Inferior parietal cortex (tissue), 1 donor: Measurements from ENCODE around the gene ABHD8.
"Not testable (repeated sequence)": the region's sequence is repeated elsewhere in the genome, so short reads cannot be mapped to it uniquely, and the experiment has no call there.

Source experiments
- DNase-seq: peaks from one replicate; pipeline ENCODE4 v3.0.0-alpha.2; 2016; ENCODE audit errors: extremely low spot score

The ABHD8 gene

GRCh38 chr19:17296976-17297375, 6.2 kb downstream of the ABHD8 start:
- no peak for DNase-seq

- no peak for DNase-seq
Measured at GRCh38 chr19:17296273-17296672, 7.0 kb downstream of the ABHD8 start.

- not testable (repeated sequence) for DNase-seq
Measured at GRCh38 chr19:17295551-17295950, 7.7 kb downstream of the ABHD8 start.

GRCh38 chr19:17294051-17294891, 9.0 kb downstream of the ABHD8 start:
- no peak for DNase-seq

GRCh38 chr19:17293605-17294004, 9.6 kb downstream of the ABHD8 start:
- no peak for DNase-seq

GRCh38 chr19:17292301-17293074, 10.7 kb downstream of the ABHD8 start:
- peak; percentile 72 for DNase-seq

- DNase-seq, result peak; percentile 36
Measured at GRCh38 chr19:17289489-17289888, 13.7 kb downstream of the ABHD8 start.

- no peak for DNase-seq
Measured at GRCh38 chr19:17286752-17287151, 16.5 kb downstream of the ABHD8 start.

GRCh38 chr19:17286263-17286662, 17.0 kb downstream of the ABHD8 start:
- DNase-seq, result no peak

DNA sequence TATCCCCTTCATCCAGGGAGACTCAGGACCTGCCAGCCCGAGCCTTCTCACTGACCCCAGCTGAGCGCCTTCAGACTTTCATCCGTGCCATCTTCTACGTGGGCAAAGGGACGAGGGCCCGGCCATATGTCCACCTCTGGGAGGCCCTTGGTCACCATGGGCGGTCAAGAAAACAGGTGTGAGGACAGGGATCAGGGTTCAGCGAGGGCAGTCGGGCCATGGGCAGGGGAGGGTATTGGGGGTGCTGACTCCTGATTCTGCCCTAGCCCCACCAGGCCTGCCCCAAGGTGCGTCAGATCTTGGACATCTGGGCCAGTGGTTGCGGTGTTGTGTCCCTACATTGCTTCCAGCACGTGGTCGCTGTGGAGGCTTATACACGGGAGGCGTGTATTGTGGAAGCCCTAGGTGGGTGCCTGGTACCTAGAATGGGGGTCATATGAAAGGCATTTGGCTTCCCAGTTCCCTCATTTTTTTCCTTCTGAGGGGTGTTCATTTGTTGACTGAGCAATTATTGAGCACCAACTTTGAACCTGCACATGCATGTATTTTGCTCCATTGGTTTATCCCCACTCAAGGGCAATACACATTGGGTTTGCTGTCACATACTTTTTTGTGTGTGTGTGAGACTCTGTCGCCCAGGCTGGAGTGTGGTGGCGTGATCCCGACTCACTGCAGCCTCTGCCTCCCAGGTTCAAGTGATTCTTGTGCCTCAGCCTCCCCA, 17.6 kb downstream of the ABHD8 start:
- no peak for DNase-seq

DNA sequence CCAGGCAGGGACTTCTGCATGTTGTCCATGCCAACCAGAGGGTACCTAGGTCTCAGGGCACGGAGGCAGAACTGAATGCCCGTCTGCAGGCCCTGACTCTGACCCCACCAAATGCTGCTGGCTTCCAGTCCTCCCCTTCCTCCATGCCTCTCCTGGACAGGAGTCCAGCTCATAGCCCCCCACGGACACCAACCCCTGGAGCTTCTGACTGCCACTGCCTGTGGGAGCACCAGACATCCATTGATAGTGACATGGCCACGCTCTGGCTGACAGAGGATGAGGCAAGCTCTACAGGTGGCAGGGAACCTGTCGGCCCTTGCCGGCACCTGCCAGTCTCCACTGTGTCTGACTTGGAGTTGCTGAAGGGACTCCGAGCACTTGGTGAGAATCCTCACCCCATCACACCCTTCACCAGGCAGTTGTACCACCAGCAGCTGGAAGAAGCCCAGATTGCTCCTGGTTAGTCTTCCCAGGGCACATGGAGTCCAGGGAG, 19.7 kb downstream of the ABHD8 start:
- DNase-seq, result no peak

GRCh38 chr19:17282488-17283125, 20.6 kb downstream of the ABHD8 start:
- DNase-seq, result peak; percentile 66

GRCh38 chr19:17281391-17282304, 21.6 kb downstream of the ABHD8 start, which contains the start of gene ANKLE1:
Gene ANKLE1, plus strand, starts transcription at chr19:17281901. Its CDS starts 20 bp downstream, at chr19:17281921.
- DNase-seq, result no peak

GRCh38 chr19:17279436-17279835, 23.8 kb downstream of the ABHD8 start:
- DNase-seq, result no peak

- no peak for DNase-seq
Measured at GRCh38 chr19:17275441-17276175, 27.6 kb downstream of the ABHD8 start.

DNA sequence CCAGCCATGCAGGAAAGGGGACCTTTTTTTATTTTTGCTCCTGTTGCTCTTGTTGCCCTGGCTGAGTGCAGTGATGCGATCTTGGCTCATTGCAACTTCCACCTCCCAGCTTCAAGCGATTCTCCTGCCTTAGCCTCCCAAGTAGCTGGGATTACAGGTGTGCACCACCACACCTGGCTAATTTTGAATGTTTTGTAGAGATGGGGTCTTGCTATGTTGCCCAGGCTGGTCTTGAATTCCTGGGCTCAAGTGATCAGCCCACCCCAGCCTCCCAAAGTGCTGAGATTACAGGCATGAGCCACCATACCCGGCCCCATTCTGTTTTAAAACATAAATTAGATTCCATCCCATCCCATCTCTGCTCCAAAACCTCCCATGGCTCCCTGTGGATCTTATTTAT, 28.3 kb downstream of the ABHD8 start:
- DNase-seq, result not testable (repeated sequence)

DNA sequence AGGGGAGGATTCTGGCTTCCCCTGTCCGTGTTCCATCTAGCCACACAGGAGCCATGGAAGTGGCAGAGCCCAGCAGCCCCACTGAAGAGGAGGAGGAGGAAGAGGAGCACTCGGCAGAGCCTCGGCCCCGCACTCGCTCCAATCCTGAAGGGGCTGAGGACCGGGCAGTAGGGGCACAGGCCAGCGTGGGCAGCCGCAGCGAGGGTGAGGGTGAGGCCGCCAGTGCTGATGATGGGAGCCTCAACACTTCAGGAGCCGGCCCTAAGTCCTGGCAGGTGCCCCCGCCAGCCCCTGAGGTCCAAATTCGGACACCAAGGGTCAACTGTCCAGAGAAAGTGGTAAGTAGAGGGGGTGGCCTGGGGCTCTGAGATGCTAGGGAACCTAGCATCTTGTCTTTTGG, 34.5 kb downstream of the ABHD8 start:
- DNase-seq, result no peak

DNA sequence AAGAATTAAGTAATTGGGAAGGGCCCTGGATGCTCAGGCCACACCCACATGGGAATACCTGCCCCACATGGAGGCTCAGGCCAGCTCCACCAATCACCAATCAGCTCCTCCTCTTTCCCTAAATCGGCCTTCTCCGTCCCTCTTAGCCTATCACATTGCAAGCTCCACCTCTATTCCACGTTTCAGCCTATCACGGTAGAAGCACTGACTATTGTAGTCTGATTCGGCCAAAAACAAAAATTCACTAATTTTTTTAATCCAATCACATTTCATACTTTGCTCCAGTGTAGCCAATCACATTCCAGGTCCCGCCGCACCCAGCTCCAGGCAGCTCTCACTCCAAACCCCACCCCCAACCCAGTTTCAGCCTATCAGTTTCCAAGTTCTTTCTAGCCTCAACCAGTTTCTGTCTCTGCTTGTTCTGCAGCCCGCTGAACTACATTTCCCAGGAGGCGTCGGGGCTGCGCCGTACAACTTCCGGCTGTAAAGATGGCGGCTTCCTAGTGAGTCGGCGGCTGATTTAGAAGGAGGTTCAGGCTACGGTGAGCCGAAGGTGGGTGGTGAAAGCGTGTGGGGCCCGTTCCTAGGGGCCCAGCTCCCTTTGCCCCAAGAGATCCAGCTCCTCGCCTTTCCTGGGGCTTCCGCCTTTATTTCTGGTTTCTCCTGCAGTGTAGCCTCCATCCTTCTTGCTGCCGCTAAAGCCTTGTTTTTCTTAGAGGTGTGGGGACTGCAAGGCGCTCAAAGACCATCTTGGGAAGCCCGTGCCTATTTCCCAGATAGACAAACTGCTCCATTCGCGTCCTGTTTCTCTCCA, 36.0 kb downstream of the ABHD8 start, which contains the start of gene BABAM1:
Gene BABAM1, plus strand, starts transcription at position 469 of the 814 bp plus-strand sequence. CDS start 1,364 bp downstream, outside the sequence.
- peak; percentile 99 for DNase-seq

DNA sequence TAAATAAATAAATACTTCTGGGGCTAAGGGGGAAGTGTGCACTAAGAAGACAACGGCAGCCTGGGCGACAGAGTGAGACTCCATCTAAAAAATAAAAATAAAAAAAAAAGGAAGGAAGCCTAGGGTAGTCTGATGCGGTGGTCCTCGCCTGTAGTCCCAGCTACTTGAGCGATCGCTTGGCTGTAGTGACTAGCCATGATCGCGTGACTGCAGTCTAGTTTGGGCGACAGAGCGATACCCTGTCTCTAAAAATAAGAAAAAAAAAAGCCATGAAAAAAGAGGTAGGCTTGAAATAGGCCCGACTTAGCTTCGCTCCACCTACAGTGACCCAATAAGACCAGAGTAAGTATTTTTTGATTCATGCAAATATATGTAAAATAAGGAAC, 36.6 kb downstream of the ABHD8 start:
- DNase-seq, result no peak
